Glutamatergic neuron (in vitro differentiated cells): Measurements from ENCODE around the gene HSPG2. TPM values are rescaled to one million over a fixed set of nuclear protein-coding genes. Genes with fewer than 3 reads are reported as not detected.

Experiments
- DNase-seq: peaks from one replicate; pipeline ENCODE4 v3.0.0; 2022
- H3K27ac Mint-ChIP-seq: one replicate; pipeline ENCODE4 v1.8.0; 2020; ENCODE audit warnings: mild to moderate bottlenecking, mixed read lengths, inconsistent platforms; ENCODE audit not compliant: unreplicated experiment
- H3K27me3 Mint-ChIP-seq: one replicate; pipeline ENCODE4 v1.8.0; 2020; ENCODE audit warnings: mild to moderate bottlenecking, moderate library complexity, mixed read lengths, inconsistent platforms; ENCODE audit not compliant: unreplicated experiment
- H3K36me3 Mint-ChIP-seq: one replicate; pipeline ENCODE4 v1.8.0; 2020; ENCODE audit warnings: mild to moderate bottlenecking, mixed read lengths, inconsistent platforms; ENCODE audit not compliant: unreplicated experiment
- H3K4me1 Mint-ChIP-seq: one replicate; pipeline ENCODE4 v1.8.0; 2020; ENCODE audit warnings: mild to moderate bottlenecking, low read depth, mixed read lengths, inconsistent platforms; ENCODE audit not compliant: unreplicated experiment
- H3K4me3 Mint-ChIP-seq: one replicate; pipeline ENCODE4 v1.8.0; 2020; ENCODE audit warnings: mild to moderate bottlenecking, mixed read lengths, inconsistent platforms; ENCODE audit not compliant: unreplicated experiment
- H3K9me3 Mint-ChIP-seq: one replicate; pipeline ENCODE4 v1.8.0; 2020; ENCODE audit warnings: mild to moderate bottlenecking, moderate library complexity, mixed read lengths, inconsistent platforms; ENCODE audit not compliant: unreplicated experiment
- total RNA-seq: library from RNA; stranded (reverse); fragmentation: NEBNext Ultra II Directional; extraction: Animal tissue kit (Norgen Biotek cat#: 25700); gene quantifications from one replicate; pipeline ENCODE4 v1.2.1, GENCODE V29; 2021; ENCODE audit not compliant: unreplicated experiment
- TF ChIP-seq, protein P1 (sequence below): fragments of 200-600 bp; sonication (generic); IDR thresholded peaks from one replicate; pipeline ENCODE4 v1.5.0; 2021; ENCODE audit not compliant: partially characterized antibody, unreplicated experiment

Gene HSPG2
- total RNA-seq, 1 donor from 2014 or later: 3.3 TPM

DNA sequence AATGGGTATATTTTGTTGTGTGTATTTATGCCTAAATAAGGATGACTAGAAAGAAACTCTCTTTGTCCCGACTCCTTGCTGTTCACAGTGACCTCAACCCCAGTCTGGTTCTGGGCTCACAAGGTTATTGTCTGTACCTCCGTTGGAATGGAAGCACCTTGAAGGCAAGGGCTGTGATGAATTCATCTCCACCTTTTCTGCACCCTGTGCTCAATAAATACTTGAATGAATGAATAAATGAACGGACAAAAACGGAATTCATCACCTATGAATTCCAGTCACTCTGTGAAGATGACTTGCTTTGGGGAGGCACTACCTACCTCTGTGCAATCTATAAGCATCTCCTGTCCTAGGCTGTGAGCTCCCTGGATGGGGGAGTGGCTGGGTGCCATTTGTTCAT lies 39.3 kb downstream of the HSPG2 start:
- Mint-ChIP-seq H3K27ac (no peak overlapping the region), H3K27me3 (peaks cover 8% of the 10 kb centered on the region), H3K36me3 (no peaks in the 10 kb centered on the region), H3K4me1 (peaks cover 9% of the 10 kb centered on the region), H3K4me3 (no peak overlapping the region), H3K9me3 (peaks cover 3% of the 10 kb centered on the region)
- no peak for DNase-seq
- TF ChIP-seq, protein P1, sequence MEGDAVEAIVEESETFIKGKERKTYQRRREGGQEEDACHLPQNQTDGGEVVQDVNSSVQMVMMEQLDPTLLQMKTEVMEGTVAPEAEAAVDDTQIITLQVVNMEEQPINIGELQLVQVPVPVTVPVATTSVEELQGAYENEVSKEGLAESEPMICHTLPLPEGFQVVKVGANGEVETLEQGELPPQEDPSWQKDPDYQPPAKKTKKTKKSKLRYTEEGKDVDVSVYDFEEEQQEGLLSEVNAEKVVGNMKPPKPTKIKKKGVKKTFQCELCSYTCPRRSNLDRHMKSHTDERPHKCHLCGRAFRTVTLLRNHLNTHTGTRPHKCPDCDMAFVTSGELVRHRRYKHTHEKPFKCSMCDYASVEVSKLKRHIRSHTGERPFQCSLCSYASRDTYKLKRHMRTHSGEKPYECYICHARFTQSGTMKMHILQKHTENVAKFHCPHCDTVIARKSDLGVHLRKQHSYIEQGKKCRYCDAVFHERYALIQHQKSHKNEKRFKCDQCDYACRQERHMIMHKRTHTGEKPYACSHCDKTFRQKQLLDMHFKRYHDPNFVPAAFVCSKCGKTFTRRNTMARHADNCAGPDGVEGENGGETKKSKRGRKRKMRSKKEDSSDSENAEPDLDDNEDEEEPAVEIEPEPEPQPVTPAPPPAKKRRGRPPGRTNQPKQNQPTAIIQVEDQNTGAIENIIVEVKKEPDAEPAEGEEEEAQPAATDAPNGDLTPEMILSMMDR: no peak

GRCh38 chr1:21896652-21897532 lies 40.2 kb downstream of the HSPG2 start:
- Mint-ChIP-seq H3K4me1 (peaks cover 9% of the 10 kb centered on the region), H3K4me3 (no peak overlapping the region), H3K27ac (no peak overlapping the region), H3K27me3 (peaks cover 8% of the 10 kb centered on the region), H3K9me3 (peaks cover 3% of the 10 kb centered on the region), H3K36me3 (no peaks in the 10 kb centered on the region)
- no peak for DNase-seq
- TF ChIP-seq, protein P1: no peak

GRCh38 chr1:21896026-21896425 lies 41.1 kb downstream of the HSPG2 start:
- Mint-ChIP-seq H3K4me3 (no peak overlapping the region), H3K27ac (no peak overlapping the region), H3K4me1 (peaks cover 9% of the 10 kb centered on the region), H3K36me3 (no peaks in the 10 kb centered on the region), H3K27me3 (peaks cover 12% of the 10 kb centered on the region), H3K9me3 (peaks cover 3% of the 10 kb centered on the region)
- no peak for DNase-seq
- TF ChIP-seq, protein P1: no peak

- no peak overlapping the region for H3K4me3 Mint-ChIP-seq
- H3K36me3 Mint-ChIP-seq: no peaks in the 10 kb centered on the region
- H3K27ac Mint-ChIP-seq: peak overlapping the region; percentile 31
- H3K4me1 Mint-ChIP-seq: peaks cover 7% of the 10 kb centered on the region
- DNase-seq: no peak
- TF ChIP-seq, protein P1: no peak
- peaks cover 3% of the 10 kb centered on the region for H3K9me3 Mint-ChIP-seq
- H3K27me3 Mint-ChIP-seq: peaks cover 13% of the 10 kb centered on the region
These were observed 42.9 kb downstream of the HSPG2 start for GRCh38 chr1:21894034-21894881.
